GM12872 (cell line): Measurements from ENCODE around the gene HIGD1C.

Experiments used
- TF ChIP-seq, protein P1 (sequence below): IDR thresholded peaks from 3 replicates; pipeline ENCODE4 v1.5.1; 2011; ENCODE audit warnings: low read depth, mild to moderate bottlenecking, low read length, moderate library complexity; ENCODE audit not compliant: insufficient read depth

Gene HIGD1C

DNA sequence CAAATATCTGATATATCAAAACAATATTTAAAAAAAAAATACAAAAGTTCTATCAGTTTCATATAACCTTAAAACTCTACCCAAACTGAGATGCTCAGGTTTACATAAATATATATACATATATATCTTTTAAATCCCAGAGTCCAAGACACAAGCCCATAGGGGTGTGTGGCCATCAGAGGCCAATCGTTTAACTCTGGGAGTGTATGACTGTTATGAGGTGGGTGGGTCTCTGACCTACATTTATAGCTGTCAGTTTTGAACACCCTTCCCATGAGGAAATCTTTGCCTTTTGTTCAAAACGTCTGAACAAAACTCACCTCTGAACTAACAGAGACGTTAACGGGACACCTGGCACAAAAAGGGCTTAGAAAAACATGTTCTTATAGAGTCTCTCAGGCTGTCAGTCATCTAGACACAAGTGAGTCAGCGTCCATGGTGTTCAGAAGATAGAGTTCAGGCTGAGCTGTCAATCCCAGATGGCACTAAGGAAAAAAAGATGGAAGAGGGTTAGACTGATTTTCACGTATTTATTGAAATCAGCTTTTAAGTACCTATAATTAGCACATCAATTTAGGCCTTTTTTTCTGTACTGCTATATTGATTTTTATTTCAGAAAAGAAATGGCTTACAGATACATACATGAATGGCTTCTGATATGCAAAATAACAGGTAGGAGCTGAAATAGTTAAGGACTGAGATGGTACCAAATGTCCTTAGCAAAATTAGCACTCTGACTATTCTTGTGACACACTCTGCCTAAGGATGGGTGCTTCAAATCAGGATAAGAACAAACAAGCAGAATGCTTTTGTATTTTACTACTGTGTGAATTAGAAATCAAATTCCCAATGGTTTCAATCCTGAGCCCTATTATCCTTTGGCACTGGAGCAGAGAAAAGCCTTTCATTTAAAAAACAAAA, 29.2 kb downstream of the HIGD1C start:
- TF ChIP-seq, protein P1, sequence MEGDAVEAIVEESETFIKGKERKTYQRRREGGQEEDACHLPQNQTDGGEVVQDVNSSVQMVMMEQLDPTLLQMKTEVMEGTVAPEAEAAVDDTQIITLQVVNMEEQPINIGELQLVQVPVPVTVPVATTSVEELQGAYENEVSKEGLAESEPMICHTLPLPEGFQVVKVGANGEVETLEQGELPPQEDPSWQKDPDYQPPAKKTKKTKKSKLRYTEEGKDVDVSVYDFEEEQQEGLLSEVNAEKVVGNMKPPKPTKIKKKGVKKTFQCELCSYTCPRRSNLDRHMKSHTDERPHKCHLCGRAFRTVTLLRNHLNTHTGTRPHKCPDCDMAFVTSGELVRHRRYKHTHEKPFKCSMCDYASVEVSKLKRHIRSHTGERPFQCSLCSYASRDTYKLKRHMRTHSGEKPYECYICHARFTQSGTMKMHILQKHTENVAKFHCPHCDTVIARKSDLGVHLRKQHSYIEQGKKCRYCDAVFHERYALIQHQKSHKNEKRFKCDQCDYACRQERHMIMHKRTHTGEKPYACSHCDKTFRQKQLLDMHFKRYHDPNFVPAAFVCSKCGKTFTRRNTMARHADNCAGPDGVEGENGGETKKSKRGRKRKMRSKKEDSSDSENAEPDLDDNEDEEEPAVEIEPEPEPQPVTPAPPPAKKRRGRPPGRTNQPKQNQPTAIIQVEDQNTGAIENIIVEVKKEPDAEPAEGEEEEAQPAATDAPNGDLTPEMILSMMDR, result no peak

DNA sequence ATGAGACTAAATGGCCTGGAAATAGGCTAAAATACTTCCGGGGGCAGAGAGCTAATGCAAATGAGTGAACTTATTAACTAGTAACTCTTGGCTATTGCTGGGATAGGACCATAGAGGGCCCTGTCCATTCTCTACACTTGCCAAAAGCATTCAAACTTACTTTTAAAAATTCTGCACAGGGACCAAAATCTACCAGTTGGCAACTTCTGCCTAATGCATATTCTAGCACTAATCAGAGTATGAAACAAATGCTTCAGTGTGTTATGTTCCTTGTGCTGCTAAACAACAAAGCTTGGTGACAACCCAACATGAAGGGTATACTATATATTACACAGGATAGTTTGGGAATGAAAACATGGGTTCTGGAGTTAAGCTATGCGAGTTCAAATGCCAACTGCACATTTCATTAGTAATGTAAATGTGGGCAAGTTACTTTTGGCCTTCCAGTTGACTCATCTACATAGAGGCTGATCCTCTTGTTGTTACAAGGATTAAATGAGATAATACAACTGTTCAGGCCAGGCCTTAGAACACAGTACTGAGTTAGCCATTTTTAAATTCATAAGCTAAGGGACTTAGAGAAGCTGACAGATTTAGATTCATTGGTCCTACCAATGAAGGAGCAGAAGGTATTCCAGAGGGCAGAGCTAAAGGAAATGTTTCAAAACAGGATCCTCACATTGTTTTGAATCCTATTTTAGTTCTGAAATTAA, 32.4 kb downstream of the HIGD1C start:
- TF ChIP-seq, protein P1, result no peak

- TF ChIP-seq, protein P1, result no peak
Observed at GRCh38 chr12:50985322-50985721, 33.0 kb downstream of the HIGD1C start.

DNA sequence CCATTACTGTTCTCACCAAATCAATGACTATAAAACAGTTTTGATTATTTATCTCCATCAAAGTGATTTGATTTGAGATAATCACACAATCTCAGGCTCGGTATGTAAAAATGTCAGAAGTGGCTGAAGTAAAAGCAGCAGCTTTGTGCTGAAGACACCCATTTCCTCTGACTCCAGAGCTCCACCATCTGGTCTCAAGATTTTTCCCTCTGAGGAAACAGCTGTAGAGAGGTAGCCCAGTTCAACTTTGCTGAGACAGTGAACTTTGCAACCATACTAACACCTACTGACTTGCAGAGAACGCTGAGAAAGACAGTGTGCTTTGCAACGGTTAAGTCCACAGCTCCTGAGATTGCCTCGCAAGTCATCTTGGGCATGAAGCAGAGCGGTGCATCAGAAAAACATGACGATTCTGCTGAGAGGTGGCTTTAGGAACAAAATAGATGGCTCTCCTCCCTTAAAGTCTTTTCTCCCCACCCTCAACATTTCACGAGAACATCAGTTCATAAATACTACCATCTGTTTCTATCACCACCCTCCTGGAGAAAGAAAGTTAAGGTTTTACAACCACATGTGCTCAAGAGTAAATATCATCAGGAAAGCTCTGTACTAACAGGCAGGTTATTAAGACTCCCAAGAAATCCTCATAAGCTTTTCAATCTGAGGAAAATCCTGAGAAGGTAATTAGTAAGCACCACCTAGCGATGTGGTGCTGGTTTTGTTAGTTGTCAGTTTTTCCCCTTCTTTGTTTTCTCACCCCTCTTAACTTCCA, 34.8 kb downstream of the HIGD1C start:
- TF ChIP-seq, protein P1, result peak; percentile 61

GRCh38 chr12:50988051-50988450, 35.7 kb downstream of the HIGD1C start:
- TF ChIP-seq, protein P1, result no peak

DNA sequence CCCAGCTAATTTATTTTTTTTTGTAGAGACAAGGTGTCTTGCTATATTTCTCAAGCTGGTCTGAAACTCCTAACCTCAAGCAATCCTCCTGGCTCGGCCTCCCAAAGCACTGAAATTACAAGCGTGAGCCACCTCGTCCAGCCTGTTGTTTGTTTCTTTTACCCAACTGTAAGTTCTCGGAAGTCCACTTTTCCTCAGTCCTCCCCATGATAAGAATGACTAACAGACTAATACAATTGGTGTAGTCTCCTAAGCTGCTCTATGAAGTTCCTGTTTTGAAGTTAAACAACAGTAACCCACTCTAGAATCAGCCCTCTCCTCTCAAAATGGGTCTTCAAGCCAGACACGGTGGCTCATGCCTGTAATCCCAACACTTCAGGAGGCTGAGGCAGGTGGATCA, 36.5 kb downstream of the HIGD1C start:
- TF ChIP-seq, protein P1, result no peak
